ENCODE data around the gene EIF4H.

DNA sequence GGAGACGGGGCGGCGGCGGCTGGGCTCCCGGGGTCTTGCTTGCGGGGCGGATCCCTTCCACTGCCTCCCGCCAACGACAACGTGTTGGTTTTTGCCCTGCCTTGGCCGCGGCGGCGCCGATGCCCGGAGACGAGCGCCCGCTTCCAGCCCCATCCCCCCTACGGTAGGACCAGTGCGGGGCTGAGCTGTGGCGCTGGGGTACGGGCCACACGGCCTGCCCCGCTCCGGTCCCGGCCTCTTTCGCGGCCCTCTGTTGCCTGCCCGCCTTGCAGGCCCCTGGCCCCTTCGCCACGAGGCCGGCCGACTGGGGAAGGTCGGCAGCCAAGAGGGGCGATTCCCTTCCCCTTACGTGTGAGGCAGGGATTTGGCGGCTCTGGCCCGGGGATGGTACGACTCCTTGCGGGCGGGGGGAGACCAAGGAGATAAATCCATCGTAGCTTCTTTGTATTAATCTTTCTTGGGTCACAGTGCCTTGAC is 488 bp downstream of the EIF4H start:
- TF ChIP-seq, protein P1, sequence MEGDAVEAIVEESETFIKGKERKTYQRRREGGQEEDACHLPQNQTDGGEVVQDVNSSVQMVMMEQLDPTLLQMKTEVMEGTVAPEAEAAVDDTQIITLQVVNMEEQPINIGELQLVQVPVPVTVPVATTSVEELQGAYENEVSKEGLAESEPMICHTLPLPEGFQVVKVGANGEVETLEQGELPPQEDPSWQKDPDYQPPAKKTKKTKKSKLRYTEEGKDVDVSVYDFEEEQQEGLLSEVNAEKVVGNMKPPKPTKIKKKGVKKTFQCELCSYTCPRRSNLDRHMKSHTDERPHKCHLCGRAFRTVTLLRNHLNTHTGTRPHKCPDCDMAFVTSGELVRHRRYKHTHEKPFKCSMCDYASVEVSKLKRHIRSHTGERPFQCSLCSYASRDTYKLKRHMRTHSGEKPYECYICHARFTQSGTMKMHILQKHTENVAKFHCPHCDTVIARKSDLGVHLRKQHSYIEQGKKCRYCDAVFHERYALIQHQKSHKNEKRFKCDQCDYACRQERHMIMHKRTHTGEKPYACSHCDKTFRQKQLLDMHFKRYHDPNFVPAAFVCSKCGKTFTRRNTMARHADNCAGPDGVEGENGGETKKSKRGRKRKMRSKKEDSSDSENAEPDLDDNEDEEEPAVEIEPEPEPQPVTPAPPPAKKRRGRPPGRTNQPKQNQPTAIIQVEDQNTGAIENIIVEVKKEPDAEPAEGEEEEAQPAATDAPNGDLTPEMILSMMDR (IDR thresholded peaks at IDR 0.05) = no peak
- TF ChIP-seq CBX2 (IDR thresholded peaks at IDR 0.05; ENCODE audit: borderline replicate concordance, low read depth) (no peak), FOXS1 (CRISPR knock-in tag; IDR thresholded peaks at IDR 0.05) (no peak), FOSL2 (IDR thresholded peaks at IDR 0.05) (no peak), FOSL2 (CRISPR knock-in tag; IDR thresholded peaks at IDR 0.05) (no peak), MYC (IDR thresholded peaks at IDR 0.05; ENCODE audit: borderline replicate concordance, low read length) (no peak), HDAC2 (IDR thresholded peaks at IDR 0.05) (no peak), NFE2L2 (conservative IDR thresholded peaks at IDR 0.05; ENCODE audit: low read length) (no peak), KDM1A (IDR thresholded peaks at IDR 0.05; ENCODE audit: low read depth) (no peak), POLR2A (IDR thresholded peaks at IDR 0.05; ENCODE audit: low read length) (no peak), RNF2 (IDR thresholded peaks at IDR 0.05; ENCODE audit: borderline replicate concordance, low read depth) (no peak)
- TF ChIP-seq, protein P2, sequence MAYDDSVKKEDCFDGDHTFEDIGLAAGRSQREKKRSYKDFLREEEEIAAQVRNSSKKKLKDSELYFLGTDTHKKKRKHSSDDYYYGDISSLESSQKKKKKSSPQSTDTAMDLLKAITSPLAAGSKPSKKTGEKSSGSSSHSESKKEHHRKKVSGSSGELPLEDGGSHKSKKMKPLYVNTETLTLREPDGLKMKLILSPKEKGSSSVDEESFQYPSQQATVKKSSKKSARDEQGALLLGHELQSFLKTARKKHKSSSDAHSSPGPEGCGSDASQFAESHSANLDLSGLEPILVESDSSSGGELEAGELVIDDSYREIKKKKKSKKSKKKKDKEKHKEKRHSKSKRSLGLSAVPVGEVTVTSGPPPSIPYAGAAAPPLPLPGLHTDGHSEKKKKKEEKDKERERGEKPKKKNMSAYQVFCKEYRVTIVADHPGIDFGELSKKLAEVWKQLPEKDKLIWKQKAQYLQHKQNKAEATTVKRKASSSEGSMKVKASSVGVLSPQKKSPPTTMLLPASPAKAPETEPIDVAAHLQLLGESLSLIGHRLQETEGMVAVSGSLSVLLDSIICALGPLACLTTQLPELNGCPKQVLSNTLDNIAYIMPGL (CRISPR knock-in tag; IDR thresholded peaks at IDR 0.05; ENCODE audit: borderline replicate concordance) = no peak
- TF ChIP-seq, protein P3, sequence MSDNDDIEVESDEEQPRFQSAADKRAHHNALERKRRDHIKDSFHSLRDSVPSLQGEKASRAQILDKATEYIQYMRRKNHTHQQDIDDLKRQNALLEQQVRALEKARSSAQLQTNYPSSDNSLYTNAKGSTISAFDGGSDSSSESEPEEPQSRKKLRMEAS (IDR thresholded peaks at IDR 0.05) = no peak; the same call in 1 of the 2 replicates
- TF ChIP-seq, protein P4, sequence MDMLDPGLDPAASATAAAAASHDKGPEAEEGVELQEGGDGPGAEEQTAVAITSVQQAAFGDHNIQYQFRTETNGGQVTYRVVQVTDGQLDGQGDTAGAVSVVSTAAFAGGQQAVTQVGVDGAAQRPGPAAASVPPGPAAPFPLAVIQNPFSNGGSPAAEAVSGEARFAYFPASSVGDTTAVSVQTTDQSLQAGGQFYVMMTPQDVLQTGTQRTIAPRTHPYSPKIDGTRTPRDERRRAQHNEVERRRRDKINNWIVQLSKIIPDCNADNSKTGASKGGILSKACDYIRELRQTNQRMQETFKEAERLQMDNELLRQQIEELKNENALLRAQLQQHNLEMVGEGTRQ (IDR thresholded peaks at IDR 0.05) = no peak
